ENCODE measurements around the gene CNIH3.

The CNIH3 gene

GRCh38 chr1:224726441-224727182, 110.5 kb downstream of the CNIH3 start:
- no peak for DNase-seq

GRCh38 chr1:224727351-224728289, 111.5 kb downstream of the CNIH3 start:
- DNase-seq = no peak

- no peak for DNase-seq
Observed at GRCh38 chr1:224730540-224730939, 114.4 kb downstream of the CNIH3 start.

- no peak for DNase-seq
Observed at GRCh38 chr1:224730965-224731364, 114.8 kb downstream of the CNIH3 start.

GRCh38 chr1:224731633-224732032, 115.5 kb downstream of the CNIH3 start:
- no peak for DNase-seq

GRCh38 chr1:224732377-224733026, 116.4 kb downstream of the CNIH3 start:
- DNase-seq = no peak

- DNase-seq = no peak
Observed at GRCh38 chr1:224733027-224733911, 117.2 kb downstream of the CNIH3 start.

GRCh38 chr1:224734261-224734935, 118.3 kb downstream of the CNIH3 start:
- DNase-seq = no peak

- DNase-seq = no peak
Observed at GRCh38 chr1:224735159-224735558, 119.0 kb downstream of the CNIH3 start.

- DNase-seq = no peak
Observed at GRCh38 chr1:224736619-224737352, 120.7 kb downstream of the CNIH3 start.

GRCh38 chr1:224737353-224737727, 121.2 kb downstream of the CNIH3 start:
- DNase-seq = no peak

GRCh38 chr1:224739303-224739996, 123.3 kb downstream of the CNIH3 start:
- DNase-seq = no peak

- no peak for DNase-seq
Observed at GRCh38 chr1:224739997-224740684, 124.0 kb downstream of the CNIH3 start.

GRCh38 chr1:224740685-224741052, 124.6 kb downstream of the CNIH3 start:
- no peak for DNase-seq

- DNase-seq = no peak
Observed at GRCh38 chr1:224742349-224742748, 126.2 kb downstream of the CNIH3 start.

GRCh38 chr1:224743608-224744164, 127.6 kb downstream of the CNIH3 start:
- no peak for DNase-seq

- DNase-seq = no peak
Observed at GRCh38 chr1:224744521-224744920, 128.4 kb downstream of the CNIH3 start.

- DNase-seq = no peak
Observed at GRCh38 chr1:224745394-224745793, 129.3 kb downstream of the CNIH3 start.

GRCh38 chr1:224745924-224746323, 129.8 kb downstream of the CNIH3 start:
- DNase-seq = no peak

Data from effector CD8-positive, alpha-beta T cell (primary cell).